ENCODE results near the gene APOA4.

GRCh38 chr11:116868066-116868465, 45.0 kb upstream of the APOA4 start:
- TF ChIP-seq CTCF (IDR thresholded peaks at IDR 0.05) = no peak
- TF ChIP-seq POLR2A (IDR thresholded peaks at IDR 0.05) = no peak
- peak in 1 of 4 donors; percentile 33 for TF ChIP-seq POLR2AphosphoS5 (IDR thresholded peaks at IDR 0.05)
- no peak for TF ChIP-seq EP300 (IDR thresholded peaks at IDR 0.05)

All from sigmoid colon (tissue), 4 donors.